Stimulated activated CD4-positive, alpha-beta T cell treated with anti-CD3 and anti-CD28 coated beads, Interleukin-4, amount 100 ng/mL, for 1 hour (primary cell): ENCODE results near the gene ANKRD50.

ENCODE experiments used
- DNase-seq: peaks from one replicate; pipeline ENCODE4 v3.0.0-alpha.2; 2020

The ANKRD50 gene

DNA sequence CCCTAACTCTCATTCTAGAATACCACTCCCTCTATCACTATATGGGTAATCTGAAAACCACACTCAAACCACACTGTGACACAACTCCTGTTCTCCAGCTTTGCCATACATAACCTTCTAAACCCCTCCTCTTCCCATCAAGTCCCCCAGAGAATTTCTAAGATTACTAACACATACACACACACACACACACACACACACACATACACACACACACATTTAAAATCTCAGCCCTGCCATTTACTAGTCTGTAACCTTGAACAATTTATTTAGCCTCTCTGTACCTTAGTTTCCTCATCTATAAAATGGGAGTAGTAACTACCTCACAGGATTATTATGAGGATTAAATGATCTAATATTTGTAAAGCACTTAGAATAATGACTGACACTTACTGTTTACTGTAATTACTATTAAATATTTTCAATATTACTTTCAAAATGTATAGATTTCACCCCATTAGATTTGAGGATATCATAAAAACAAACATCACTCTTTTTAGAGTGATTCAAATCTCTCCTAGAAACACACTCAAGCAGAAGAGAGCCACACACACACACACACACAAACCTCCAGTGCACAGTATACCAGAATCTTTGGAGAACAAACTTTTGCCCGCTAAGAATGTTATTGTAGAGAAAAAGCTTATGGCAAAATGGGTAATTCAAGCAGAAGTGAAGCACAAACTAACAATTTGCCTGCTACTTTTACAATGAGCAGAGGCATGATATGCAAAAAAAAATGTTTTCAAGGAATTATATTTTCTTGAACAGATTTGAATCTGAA lies 3.8 kb downstream of the ANKRD50 start:
- no peak for DNase-seq

DNA sequence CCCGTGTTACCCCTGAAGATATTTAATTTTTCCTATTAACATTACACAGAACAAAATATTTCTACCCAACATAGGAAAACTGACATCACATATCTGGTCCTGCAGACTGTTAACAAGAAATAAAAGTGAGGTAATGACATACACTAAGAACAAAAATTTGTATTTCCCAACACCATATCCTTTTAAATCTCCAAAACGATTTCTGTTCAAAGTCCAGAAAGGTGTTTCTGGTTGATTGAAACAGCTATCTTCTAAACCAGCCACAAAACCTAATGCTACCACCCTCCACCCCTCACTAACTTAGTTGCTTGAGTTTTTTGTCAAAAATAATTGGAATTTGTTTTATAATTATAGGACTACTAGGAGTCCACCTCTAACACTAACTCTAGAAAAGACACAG lies 7.1 kb downstream of the ANKRD50 start:
- no peak for DNase-seq

DNA sequence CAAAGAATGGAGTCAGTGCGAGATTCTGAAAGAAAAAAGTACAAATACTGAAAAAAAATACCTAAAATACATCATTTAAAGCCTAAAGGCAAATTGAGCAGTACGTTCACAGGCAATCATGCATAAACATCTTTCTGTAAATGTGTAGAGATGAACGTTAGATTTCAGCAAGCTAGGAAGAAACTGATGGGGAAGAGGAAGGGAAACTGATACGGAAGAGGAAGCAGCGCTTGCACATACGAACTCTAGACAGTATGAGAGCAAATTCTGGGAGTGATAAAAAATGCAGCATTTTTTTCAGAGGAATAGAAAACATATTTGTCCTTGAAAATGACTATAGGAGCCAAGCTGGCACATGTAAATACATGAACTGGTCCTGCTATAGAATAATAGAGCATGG lies 9.4 kb downstream of the ANKRD50 start:
- no peak for DNase-seq

DNA sequence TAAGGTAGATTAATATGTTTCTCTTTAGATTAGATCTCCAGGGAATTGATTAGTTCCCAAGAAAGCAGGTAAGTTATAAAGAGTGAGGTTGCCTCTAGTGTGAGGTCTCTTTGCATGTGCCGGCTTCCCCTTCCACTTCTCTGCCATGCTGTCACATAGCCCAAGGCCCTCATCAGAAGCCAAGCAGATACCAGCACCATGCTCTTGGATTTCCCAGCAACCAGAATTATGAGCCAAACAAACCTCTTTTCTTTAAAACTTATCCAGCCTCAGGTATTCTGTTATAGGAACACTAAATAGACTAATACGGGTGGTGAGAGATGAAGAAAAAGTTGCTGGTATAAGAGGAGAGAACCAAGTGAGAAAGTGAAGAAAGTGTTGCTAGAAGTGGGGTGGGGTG lies 15.1 kb downstream of the ANKRD50 start:
- DNase-seq: no peak

DNA sequence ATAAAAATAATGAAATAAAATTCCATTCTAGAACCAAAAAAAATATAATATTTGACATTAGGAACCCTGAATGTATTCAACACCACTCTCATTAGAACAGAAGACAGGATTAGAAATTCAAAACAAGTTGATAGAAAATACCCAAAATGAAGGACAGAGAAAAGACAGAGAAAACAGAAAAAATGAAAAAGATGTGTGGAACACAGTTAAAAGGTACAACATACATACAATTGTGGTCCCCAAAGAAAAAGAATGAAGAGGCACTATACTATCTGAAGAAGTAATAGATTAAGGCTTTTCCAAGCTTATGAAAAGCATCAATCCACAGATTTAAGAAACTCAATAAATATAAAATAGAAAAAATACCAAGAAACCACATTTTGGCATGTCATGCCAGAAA lies 16.4 kb downstream of the ANKRD50 start:
- DNase-seq: no peak

DNA sequence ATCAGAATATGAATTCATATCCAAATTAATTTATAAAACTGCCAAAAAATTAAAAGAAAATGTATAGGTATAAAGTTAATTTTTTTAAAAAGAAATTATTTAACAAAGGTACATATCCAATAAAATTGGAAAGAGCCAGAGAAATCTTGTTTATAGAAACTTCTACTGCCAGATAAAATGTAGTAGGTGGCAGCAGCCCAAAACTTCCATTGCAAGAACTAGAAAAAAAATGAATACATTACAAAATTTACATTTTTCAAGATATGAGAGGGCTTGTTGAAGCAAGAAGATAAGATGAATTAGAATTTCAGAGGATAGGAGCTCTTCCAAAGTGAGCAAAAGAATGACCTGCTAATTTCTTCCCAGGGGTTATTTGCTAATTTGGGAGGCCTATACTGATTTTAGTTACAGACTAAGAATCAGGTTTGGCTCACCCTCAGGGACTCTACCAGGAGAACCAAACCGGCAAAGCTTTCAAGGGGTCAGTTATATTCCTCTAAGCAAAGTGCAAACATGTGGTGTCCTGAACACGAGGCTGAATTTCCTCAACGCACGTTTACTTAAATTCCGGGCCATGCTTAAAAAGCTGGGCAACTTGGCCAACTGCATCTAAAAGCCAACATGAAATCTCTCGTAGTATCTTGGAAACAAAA lies 17.5 kb downstream of the ANKRD50 start:
- no peak for DNase-seq

DNA sequence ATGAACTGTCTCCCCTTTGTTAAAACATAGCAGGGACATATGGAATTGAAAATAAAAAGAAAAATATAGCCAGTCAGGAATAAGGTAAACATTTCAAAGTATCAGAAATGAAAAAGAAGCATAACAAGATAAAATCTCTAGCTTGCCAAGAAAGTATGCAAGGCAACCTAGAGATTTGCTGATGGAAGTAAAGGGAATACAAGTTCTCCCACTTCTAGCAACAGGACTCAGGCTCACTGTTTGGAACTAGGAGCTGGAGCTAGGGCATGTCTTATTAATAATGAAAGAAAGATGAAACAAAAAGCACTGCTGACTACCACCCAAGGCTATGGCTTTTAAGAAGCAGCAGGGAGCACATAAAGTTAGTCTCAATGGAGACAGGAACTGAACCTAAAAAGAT lies 18.2 kb downstream of the ANKRD50 start:
- DNase-seq: no peak

DNA sequence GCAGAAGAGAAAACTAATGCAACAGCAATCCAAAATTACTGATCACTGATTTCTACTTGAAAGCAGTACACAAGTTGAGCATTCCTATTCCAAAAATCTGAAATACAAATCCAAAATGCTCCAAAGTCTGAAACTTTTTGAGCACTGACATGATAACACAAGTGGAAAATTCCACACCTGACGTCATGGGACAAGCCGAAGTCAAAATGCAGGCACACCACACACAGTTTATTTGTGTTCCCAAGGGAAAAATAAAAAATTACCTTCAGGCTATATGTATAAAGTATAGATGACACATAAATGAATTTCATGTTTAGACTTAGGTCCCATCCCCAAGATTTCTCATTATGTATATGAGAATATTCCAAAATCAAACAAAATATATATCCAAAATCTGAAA lies 20.7 kb downstream of the ANKRD50 start:
- no peak for DNase-seq

DNA sequence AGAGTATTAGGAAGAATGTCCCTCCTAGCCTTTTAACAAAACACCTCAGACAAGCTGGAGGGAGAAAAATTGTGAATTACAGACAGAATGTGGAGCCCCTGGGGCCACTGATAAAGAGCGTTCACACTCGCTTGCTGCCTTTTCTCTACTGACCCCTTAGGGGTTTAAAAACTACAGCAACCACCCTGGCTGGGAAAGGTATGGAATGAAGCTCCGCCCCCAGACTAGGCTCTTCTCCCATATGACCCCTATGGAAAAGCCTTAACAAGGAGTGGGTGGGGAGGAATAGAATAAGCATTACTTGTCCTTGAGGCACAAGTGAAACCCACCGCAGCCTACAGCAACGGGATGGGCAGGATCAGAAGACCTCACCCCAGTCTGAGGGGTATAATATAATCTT lies 26.3 kb downstream of the ANKRD50 start:
- no peak for DNase-seq

DNA sequence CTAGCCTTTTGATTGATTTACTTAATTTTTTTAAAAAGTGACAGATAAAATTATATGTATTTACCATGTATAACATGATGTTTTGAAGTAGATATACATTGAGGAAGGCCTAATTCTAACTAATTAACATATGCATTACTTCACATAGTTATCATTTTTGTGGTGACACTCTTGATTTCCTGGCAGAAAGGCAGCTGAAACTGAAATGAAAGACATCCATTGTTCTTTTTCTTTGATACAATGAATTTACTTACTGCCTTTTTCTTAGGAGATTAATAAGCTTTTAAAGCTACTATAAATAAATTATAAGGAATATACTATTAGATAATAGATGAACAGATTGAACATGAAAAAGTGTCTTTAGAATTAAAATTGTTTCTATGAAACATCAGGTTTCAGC lies 26.7 kb downstream of the ANKRD50 start:
- DNase-seq: no peak

DNA sequence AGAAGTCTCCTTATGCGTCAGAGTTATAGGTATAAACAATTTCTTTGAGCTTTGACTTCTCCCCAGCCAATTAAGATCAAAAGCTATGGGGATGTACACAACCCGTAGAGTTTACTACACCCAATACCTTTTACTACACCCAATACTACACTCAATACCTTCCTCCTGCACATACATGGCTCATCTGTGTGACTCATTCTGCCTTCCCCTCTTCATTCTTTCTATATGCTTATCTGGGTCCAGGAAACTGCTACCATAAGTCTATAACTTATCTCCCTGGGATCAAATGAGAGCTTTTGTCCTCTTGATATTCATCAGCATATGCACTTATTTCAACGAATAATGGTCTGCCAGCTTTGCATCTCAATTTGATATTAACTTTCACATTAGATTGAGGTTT lies 28.2 kb downstream of the ANKRD50 start:
- DNase-seq: no peak

DNA sequence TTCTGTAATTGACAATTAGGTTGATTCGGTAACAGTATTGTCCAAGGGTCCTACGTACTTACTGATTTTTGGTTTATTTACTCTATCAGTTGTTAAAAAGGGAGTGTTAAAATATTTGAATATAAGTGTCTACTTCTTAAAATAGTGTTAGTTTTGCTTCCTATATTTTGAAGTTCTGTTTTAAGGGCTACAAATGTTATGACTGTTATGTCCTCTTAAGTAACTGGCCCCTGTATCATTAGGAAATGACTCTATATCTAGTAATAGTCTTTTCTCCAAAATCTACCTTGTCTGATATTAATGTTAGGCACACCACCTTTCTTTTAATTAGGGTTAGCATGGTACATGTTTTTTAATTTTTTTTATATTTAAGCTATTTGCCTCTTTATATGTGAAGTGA lies 30.1 kb downstream of the ANKRD50 start:
- no peak for DNase-seq

DNA sequence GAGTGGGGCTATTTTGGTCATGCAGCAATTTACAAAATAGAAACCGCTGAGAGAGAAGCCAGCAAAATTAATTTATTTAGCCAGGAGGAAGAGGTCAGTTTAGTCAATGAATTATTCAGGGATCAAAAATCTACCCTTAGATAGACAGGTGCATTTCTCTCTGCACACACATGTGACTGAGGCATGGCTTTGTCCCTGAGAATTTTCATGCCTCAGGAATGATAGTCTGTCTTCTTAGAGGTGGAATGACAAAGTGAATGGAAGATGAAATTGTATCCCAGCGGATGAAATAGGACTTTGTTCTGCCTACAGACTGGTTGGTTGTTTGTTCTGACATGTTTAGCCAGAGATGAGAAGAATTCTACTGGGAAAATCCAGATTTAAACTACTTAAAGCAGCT lies 46.0 kb downstream of the ANKRD50 start:
- no peak for DNase-seq

DNA sequence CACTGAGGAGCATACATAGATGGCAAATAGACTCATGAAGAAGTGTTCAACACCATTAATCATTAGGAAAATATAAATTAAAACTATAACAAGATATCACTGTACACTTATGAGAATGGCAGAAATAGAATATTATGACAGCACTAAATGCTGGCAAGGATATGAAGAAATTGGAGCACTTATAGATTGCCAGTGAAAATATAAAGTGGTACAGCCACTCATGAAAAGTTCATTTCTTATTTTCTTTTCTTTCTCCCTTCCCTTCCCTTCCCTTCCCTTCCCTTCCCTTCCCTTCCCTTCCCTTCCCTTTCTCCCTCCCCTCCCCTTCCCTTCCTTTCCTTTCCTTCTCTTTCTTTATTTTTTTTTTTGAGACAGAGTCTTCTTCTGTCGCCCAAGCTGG lies 53.7 kb downstream of the ANKRD50 start:
- no peak for DNase-seq

DNA sequence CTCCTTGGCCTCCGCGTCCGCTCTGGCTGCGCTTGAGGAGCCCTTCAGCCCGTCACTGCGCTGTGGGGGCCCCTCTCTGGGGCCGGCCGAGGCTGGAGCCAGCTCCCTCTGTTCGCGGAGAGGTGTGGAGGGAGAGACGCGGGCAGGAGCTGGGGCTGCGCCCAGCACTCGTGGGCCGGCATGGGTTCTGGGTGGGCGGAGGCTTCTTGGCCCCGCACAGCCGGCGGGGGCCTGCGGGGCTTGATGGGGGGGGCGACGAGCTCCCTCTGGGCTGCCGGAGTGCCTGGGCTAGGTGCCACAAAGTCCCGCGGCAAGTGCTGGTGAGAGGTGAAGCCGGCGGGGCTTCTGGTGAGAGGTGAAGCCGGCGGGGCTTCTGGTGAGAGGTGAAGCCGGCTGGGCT lies 61.9 kb downstream of the ANKRD50 start:
- no peak for DNase-seq

DNA sequence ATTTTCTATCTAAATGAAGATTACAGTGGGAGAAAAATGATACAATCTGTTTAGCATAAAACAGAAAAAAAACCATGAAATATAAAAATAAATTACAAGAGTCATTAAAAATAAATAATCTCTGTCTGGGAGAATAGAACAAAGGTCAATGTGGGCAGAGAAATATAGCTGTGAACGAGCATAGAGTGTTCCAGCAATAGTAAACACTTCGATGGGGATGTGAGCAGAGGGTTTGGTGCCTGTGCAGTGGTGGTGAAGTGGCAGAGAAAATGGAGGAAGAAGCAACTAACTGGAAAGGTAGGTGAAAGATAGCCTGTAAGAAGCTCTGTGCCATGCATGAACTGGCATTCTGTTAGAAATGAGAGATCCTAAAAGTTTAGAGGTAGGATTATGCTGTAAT lies 64.9 kb downstream of the ANKRD50 start:
- DNase-seq: no peak

DNA sequence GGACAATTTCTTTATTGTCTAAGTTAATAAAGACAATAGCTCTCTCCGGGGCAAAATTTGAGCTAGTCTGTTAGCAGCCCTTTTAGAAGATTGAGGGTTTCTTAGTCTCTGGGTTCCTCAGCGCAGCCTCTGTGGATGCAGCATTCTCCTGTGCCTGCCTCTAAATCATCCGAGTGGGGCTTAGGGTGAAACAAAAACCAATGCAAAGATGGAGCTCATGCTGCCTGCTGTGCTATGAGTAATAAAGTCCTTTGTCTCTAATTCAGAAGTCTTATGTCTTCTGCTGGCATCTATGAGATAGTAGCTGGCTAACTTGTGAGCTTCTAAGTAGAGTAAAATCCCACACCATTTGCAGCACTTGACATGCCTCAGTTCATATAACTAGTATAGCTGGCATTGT lies 67.9 kb downstream of the ANKRD50 start:
- DNase-seq: no peak

DNA sequence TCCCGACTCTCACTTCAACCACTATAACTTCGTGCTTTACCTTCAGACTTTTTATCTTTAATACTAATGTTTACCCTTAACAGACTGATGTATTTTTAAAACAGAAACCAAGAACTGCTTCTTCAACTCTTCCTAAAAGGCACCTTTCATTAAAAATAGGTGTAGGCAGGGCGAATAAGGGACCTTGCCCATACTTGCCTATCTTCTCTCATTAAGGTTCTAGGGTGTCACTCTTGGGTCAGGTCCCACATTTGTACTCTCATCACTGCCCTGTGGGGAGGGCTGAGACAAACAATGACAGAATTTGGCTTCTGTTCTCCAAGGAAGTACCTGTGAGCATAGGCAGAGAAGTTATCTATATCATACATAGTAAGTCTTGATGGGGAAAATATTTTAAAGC lies 69.7 kb downstream of the ANKRD50 start:
- no peak for DNase-seq

DNA sequence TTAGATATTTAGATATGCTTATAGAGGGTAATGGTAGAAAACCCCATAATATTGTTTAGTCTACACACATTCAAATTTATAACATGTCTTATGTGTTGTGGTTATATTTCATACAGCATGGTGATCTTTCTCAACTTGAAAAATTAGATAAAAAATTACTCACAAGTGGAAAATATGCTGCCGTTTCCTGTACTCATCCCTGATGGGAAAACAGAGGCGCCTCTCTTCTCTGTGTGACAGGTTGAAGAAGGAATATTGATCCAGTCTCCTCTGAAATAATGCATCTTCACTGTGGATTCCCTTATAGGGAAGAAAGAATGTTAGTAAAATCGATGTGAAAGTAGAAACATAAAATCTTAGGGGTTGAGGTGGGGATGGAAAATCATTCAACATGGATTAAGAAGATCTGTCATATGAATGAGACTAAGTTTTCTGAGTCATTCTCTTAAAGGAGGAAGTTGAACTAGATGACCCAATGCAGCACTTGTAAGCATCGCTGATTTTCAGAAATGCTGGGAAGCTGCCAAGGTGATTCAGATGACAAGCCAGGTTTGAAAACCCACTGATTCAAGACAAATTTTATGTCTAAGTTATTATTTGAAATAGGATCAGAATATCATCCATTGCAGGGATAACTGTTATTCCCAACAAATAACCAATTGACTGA lies 70.7 kb downstream of the ANKRD50 start:
- no peak for DNase-seq

DNA sequence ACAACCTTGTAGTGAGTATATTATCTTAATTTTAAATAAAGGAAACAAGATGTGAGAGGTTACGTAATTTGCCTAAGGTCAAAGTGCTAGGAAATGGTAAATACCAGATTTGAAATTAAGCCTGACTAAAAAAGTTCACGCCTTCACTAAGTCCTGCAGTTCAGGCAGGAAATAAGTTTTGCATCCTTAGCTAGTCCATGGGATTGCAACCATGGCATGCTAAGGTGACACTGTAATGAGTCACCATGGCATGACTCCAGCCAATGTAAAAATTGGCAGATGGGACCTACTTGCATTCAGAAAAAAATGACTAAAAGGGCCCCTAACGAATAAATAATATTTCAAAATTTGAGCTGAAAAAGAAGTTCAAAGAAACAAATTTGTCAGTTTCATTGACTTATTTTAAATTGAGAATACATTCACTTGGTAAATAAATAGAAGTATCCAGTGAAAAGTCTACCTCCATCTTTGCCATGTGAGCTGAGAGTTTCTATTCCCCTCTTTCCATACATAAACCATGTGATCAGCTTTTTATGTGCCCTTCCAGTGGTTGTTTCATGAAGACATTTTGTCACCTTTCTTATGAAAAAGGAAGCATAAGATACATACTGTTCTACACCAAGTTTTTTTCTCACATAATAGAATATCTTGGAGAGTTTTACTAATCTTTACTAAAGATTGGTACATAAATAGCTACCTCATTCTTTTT lies 72.4 kb downstream of the ANKRD50 start:
- no peak for DNase-seq

DNA sequence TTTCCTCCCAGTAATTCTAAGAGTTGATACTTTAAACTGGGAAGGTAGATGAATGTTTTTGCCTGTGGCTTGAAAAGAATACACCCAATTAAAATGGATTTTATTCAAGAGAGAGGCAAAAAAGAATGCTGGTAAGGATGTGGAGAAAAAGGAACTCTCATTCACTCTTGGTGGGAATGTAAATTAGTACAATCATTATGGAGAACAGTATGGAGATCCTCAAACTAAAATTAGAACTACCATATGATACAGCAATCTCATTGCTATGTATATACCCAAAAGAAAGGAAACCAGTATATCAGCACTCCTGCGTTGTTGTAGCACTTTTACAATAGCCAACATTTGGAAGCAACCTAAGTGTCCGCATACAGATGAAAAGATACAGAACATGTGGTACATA lies 75.2 kb downstream of the ANKRD50 start:
- DNase-seq: no peak

DNA sequence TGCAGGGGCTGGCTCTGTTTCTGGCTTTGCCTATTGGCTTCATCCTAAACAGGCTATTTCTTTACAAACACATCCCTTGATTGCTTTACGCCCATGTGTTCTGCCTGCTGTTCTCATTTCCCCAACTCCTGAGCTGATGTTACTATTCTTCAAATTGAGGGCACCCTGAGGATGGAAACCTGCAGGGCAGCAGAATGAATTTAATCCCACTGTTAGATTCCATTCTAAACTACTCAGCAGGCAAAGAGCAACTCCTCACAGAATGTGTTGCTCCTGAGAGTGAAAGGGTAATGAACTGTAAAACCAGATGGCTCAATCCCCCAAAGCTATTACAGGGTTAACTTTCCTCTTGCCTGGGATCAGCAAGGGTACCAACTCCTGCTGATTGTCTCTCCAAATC lies 75.7 kb downstream of the ANKRD50 start:
- DNase-seq: no peak

DNA sequence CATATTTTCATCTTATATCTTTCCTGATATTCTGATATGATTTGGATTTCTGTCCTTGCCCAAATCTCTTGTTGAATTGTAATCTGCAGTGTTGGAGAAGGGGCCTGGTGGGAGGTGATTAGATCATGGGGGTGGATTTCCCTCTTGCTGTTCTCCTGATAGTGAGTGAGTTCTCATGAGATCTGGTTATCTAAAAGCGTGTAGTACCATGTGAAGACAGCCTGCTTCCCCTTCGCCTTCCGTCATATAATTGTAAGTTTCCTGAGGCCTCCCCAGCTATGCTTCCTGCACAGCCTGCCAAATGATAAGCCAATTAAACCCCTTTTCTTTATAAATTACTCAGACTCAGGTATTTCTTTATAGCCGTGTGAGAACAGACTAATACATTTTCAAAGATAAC lies 77.2 kb downstream of the ANKRD50 start:
- no peak for DNase-seq
